Sigmoid colon (tissue), 7 donors: ENCODE data around the gene SULT1B1. TPM values are rescaled to one million over a fixed set of nuclear protein-coding genes. Genes with fewer than 3 reads are reported as not detected.

Source experiments
- DNase-seq: peaks from one replicate; pipeline ENCODE4 v3.0.0-alpha.2; 2019
- H3K27ac ChIP-seq, 4 donors: fragments of 200-600 bp; sonication (generic); one replicate each; pipeline ENCODE4 v1.5.1; 2016 to 2019; ENCODE audit warnings: mild to moderate bottlenecking in 1 of 4
- H3K27me3 ChIP-seq, 3 donors: fragments of 200-600 bp; sonication (generic); one replicate each; pipeline ENCODE4 v1.5.1; 2019; ENCODE audit warnings: mild to moderate bottlenecking in 1 of 3
- H3K36me3 ChIP-seq, 4 donors: fragments of 200-600 bp; sonication (generic); one replicate each; pipeline ENCODE4 v1.5.1; 2016 to 2019
- H3K4me1 ChIP-seq, 4 donors: fragments of 200-600 bp; sonication (generic); one replicate each; pipeline ENCODE4 v1.5.1; 2017 to 2019
- H3K4me3 ChIP-seq, 4 donors: fragments of 200-600 bp; sonication (generic); one replicate each; pipeline ENCODE4 v1.5.1; 2017 to 2019; ENCODE audit warnings: mild to moderate bottlenecking in 2 of 4, moderate library complexity in 1 of 4
- H3K9me3 ChIP-seq, 4 donors: fragments of 200-600 bp in 3 of 4; sonication (generic) in 3 of 4; one replicate each; pipeline versions ENCODE4 v1.5.1 to v1.6.1; 2013 to 2019
- CTCF ChIP-seq, 4 experiments: fragments of 450-650 bp in 3 of 4; fragments of 200-600 bp in 1 of 4; IDR thresholded peaks; one replicate each; pipeline ENCODE4 v1.5.1; 2016 to 2019; ENCODE audit warnings: antibody characterized with exemption in 4 of 4, mild to moderate bottlenecking in 3 of 4, moderate library complexity in 2 of 4
- EP300 ChIP-seq, 4 donors: sonication (generic); formaldehyde crosslinking; IDR thresholded peaks; one replicate each; pipeline ENCODE4 v1.6.1; 2017; ENCODE audit warnings: antibody characterized with exemption in 4 of 4
- POLR2A ChIP-seq, 2 donors: fragments of 450-650 bp; IDR thresholded peaks; one replicate each; pipeline ENCODE4 v1.6.1; 2016; ENCODE audit warnings: antibody characterized with exemption in 2 of 2, mild to moderate bottlenecking in 2 of 2, moderate library complexity in 2 of 2
- POLR2AphosphoS5 ChIP-seq, 4 donors: sonication (generic); formaldehyde crosslinking; IDR thresholded peaks; one replicate each; pipeline ENCODE4 v1.6.1; 2017; ENCODE audit warnings: antibody characterized with exemption in 4 of 4
- WGBS, 2 donors: extraction: QIAGEN DNeasy Blood & Tissue Kit; methylation state at CpG; one replicate each; pipeline ENCODE4 v1.1.7; 2013; 5-methylcytosine and 5-hydroxymethylcytosine counted together
- intact Hi-C: fragments of 100-400 bp; cut with DNase I; formaldehyde crosslinking; loops from one replicate; pipeline ENCODE4 v1.15.1; 2023
- polyA plus RNA-seq, 3 donors: library from polyadenylated mRNA; stranded (reverse); fragments of 200-250 nt; gene quantifications; one replicate each; pipeline ENCODE4 v1.2.3, GENCODE V29; 2013
- total RNA-seq, 4 donors: library from RNA; depleted of rRNA; stranded (reverse); fragments of >200 nt; gene quantifications; one replicate each; pipeline ENCODE4 v1.1.0, GENCODE V29; 2016
- donor health status: healthy with polysubstance abuse.
- donor health status: Bipolar disorder and iron deficiency.
- donor health status: healthy.

Gene SULT1B1
- total and polyA plus RNA-seq, 7 donors, result 0.71 to 99.9 (median 1.2) TPM

GRCh38 chr4:69765751-69766150 is 5.3 kb upstream of the SULT1B1 start:
- intact Hi-C loops, result no loop called here
- Histone ChIP-seq H3K36me3 (no peaks in the 10 kb centered on the region), H3K9me3 (no peaks in the 10 kb centered on the region), H3K27me3 (no peaks in the 10 kb centered on the region), H3K27ac (no peak overlapping the region), H3K4me1 (no peaks in the 10 kb centered on the region), H3K4me3 (no peak overlapping the region)
- no peak for DNase-seq
- 94% methylated on average over 1 of the region's 1 CpG for WGBS, 2 donors
- TF ChIP-seq EP300 (IDR thresholded peaks at IDR 0.05), result no peak
- TF ChIP-seq POLR2A (IDR thresholded peaks at IDR 0.05), result no peak
- TF ChIP-seq POLR2AphosphoS5 (IDR thresholded peaks at IDR 0.05), result no peak
- no peak for TF ChIP-seq CTCF (IDR thresholded peaks at IDR 0.05)

- no peak for DNase-seq
- Histone ChIP-seq H3K27me3 (no peaks in the 10 kb centered on the region), H3K9me3 (no peaks in the 10 kb centered on the region), H3K4me1 (no peaks in the 10 kb centered on the region), H3K4me3 (no peak overlapping the region), H3K27ac (no peak overlapping the region), H3K36me3 (no peaks in the 10 kb centered on the region)
- TF ChIP-seq POLR2A (IDR thresholded peaks at IDR 0.05) (no peak), CTCF (IDR thresholded peaks at IDR 0.05) (no peak), EP300 (IDR thresholded peaks at IDR 0.05) (no peak), POLR2AphosphoS5 (IDR thresholded peaks at IDR 0.05) (no peak)
- 2 to 3% methylated on average over 1 of the region's 1 CpG for WGBS, 2 donors
- intact Hi-C loops, result no loop called here
These were observed 3.9 kb upstream of the SULT1B1 start for GRCh38 chr4:69764311-69764710.

DNA sequence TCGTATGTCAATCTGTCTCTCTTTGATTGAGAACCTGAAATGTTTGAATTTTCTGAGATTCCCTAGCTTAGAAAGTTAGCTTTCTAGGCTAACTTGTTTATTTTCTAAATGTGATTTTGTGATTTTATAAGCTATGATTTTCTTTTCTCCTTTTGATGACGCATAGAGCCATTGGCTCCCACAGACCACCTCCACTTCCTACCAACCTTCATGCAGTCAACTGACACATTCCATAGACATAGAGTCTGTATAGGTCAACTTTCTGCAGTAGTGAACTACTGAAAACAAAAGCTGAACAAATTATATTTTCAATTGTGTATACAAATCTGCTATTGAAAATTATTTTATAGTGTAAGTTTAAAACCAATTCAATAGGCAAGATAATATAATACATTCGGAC is 2.8 kb upstream of the SULT1B1 start:
- WGBS, 2 donors, result 90 to 93% methylated on average over 3 of the region's 3 CpGs
- intact Hi-C loops, result no loop called here
- no peak for DNase-seq
- Histone ChIP-seq H3K27ac (no peak overlapping the region), H3K4me1 (no peaks in the 10 kb centered on the region), H3K36me3 (no peaks in the 10 kb centered on the region), H3K9me3 (no peaks in the 10 kb centered on the region), H3K27me3 (no peaks in the 10 kb centered on the region), H3K4me3 (no peak overlapping the region)
- TF ChIP-seq POLR2AphosphoS5 (IDR thresholded peaks at IDR 0.05) (no peak), CTCF (IDR thresholded peaks at IDR 0.05) (no peak), EP300 (IDR thresholded peaks at IDR 0.05) (no peak), POLR2A (IDR thresholded peaks at IDR 0.05) (no peak)

GRCh38 chr4:69759189-69759604 is 1.2 kb downstream of the SULT1B1 start:
- H3K4me1 ChIP-seq, result no peaks in the 10 kb centered on the region
- 16 to 57% methylated on average over 6 of the region's 6 CpGs for WGBS, 2 donors

More at GRCh38 chr4:69759189-69759604, 1.2 kb downstream of the SULT1B1 start:
- TF ChIP-seq EP300 (IDR thresholded peaks at IDR 0.05) (no peak), CTCF (IDR thresholded peaks at IDR 0.05) (no peak), POLR2AphosphoS5 (IDR thresholded peaks at IDR 0.05) (no peak), POLR2A (IDR thresholded peaks at IDR 0.05) (no peak)
- Histone ChIP-seq H3K9me3 (no peaks in the 10 kb centered on the region), H3K27ac (no peak overlapping the region), H3K36me3 (no peaks in the 10 kb centered on the region), H3K4me3 (no peak overlapping the region), H3K27me3 (no peaks in the 10 kb centered on the region)
- no peak for DNase-seq
- intact Hi-C loops, result no loop called here
